ENCODE results near the gene TMEM258.

- TF ChIP-seq SUZ12 (IDR thresholded peaks at IDR 0.05) (no peak), TARDBP (IDR thresholded peaks at IDR 0.05) (no peak), FOXM1 (IDR thresholded peaks at IDR 0.05; ENCODE audit: borderline replicate concordance) (no peak), BHLHE40 (IDR thresholded peaks at IDR 0.05; ENCODE audit: borderline replicate concordance) (no peak), SP1 (IDR thresholded peaks at IDR 0.05) (no peak)
Observed at GRCh38 chr11:61765550-61766253, 26.7 kb downstream of the TMEM258 start.

All from HEK293T (cell line).